WI38 (cell line): ENCODE data around the gene WNT7B.

Experiments
- H3K4me3 ChIP-seq: 2 replicates; pipeline ENCODE4 v1.5.1; 2011; ENCODE audit warnings: low read depth, mild to moderate bottlenecking, control low read depth, low read length
- CTCF ChIP-seq: IDR thresholded peaks from 2 replicates; pipeline ENCODE4 v1.5.1; 2012; ENCODE audit warnings: low read depth, mild to moderate bottlenecking, control low read depth, low read length

WNT7B gene

GRCh38 chr22:45977003-45977411 is at the start of gene WNT7B:
TSS of gene WNT7B (minus strand) at chr22:45977162. CDS start at chr22:45976754, 408 bp downstream.
- H3K4me3 ChIP-seq, result peak within 1 kb of the TSS; percentile 23; the same call in 1 of the 2 replicates
- TF ChIP-seq CTCF, result no peak

- TF ChIP-seq CTCF, result no peak
- no peak overlapping the region for H3K4me3 ChIP-seq
These were observed 49.3 kb upstream of the WNT7B start for GRCh38 chr22:46025973-46026898.

- TF ChIP-seq CTCF, result no peak
- no peak overlapping the region for H3K4me3 ChIP-seq
These were observed 48.4 kb upstream of the WNT7B start for GRCh38 chr22:46025225-46025972.

GRCh38 chr22:46024136-46024840 is 47.3 kb upstream of the WNT7B start:
- no peak for TF ChIP-seq CTCF
- H3K4me3 ChIP-seq, result no peak overlapping the region

GRCh38 chr22:46023558-46023981 is 46.6 kb upstream of the WNT7B start:
- TF ChIP-seq CTCF, result no peak
- H3K4me3 ChIP-seq, result no peak overlapping the region

GRCh38 chr22:46022881-46023512 is 46.0 kb upstream of the WNT7B start:
- no peak overlapping the region for H3K4me3 ChIP-seq
- no peak for TF ChIP-seq CTCF
